OCI-LY3 (cell line): ENCODE data around the gene LRP1B.

ENCODE experiments used
- H2AFZ ChIP-seq: fragments of 200-600, 300-600 bp; shearing (Covaris generic); 2 replicates; pipeline ENCODE4 v1.6.0; 2014; ENCODE audit warnings: antibody characterized with exemption, low read depth, low read length
- H3K27ac ChIP-seq: fragments of 200-600, 300-600 bp; sonication (generic); 2 replicates; pipeline ENCODE4 v1.5.1; 2014; ENCODE audit warnings: mild to moderate bottlenecking, low read length, moderate library complexity, mixed read lengths
- H3K27me3 ChIP-seq: fragments of 200-600, 300-600 bp; sonication (generic); 2 replicates; pipeline ENCODE4 v1.6.1; 2014; ENCODE audit warnings: low read depth, low read length, mixed read lengths
- H3K36me3 ChIP-seq: fragments of 200-600, 300-600 bp; sonication (generic); replicated peaks from 2 replicates; pipeline ENCODE3; 2014; ENCODE audit warnings: low read depth, low read length, mixed read lengths
- H3K4me1 ChIP-seq: fragments of 300-600, 200-600 bp; sonication (generic); 2 replicates; pipeline ENCODE4 v1.6.1; 2014; ENCODE audit warnings: low read length, mixed read lengths
- H3K4me2 ChIP-seq: fragments of 200-600, 300-600 bp; sonication (generic); 2 replicates; pipeline ENCODE4 v1.6.1; 2014; ENCODE audit warnings: low read length, mixed read lengths
- H3K4me3 ChIP-seq: fragments of 300-600, 200-600 bp; sonication (generic); 2 replicates; pipeline ENCODE4 v1.5.1; 2014; ENCODE audit warnings: antibody characterized with exemption, mild to moderate bottlenecking, low read length, moderate library complexity
- H3K79me2 ChIP-seq: fragments of 300-600, 200-600 bp; shearing (Covaris generic); 2 replicates; pipeline ENCODE4 v1.6.1; 2014; ENCODE audit warnings: mild to moderate bottlenecking, low read length, mixed read lengths
- H3K9ac ChIP-seq: fragments of 300-600, 200-600 bp; shearing (Covaris generic); 2 replicates; pipeline ENCODE4 v1.6.0; 2014; ENCODE audit warnings: mild to moderate bottlenecking, low read length, moderate library complexity
- H3K9me3 ChIP-seq: fragments of 200-600, 300-600 bp; shearing (Covaris generic); 2 replicates; pipeline ENCODE4 v1.6.1; 2014; ENCODE audit warnings: low read length, mixed read lengths; ENCODE audit not compliant: insufficient read depth
- H4K20me1 ChIP-seq: fragments of 200-600, 300-600 bp; sonication (generic); 2 replicates; pipeline ENCODE4 v1.6.1; 2016; ENCODE audit warnings: low read length, mixed read lengths; ENCODE audit not compliant: insufficient read depth
- EZH2phosphoT487 ChIP-seq: fragments of 200-600 bp; shearing (Covaris generic); IDR thresholded peaks from 2 replicates; pipeline ENCODE4 v1.6.1; 2018; ENCODE audit warnings: antibody characterized with exemption, mixed run types, low read depth
- TF ChIP-seq, protein P1 (sequence below): fragments of 200-600, 300-600 bp; sonication (generic); IDR thresholded peaks from 2 replicates; pipeline ENCODE4 v1.5.1; 2014; ENCODE audit warnings: antibody characterized with exemption, low read length, low read depth

Gene LRP1B

DNA sequence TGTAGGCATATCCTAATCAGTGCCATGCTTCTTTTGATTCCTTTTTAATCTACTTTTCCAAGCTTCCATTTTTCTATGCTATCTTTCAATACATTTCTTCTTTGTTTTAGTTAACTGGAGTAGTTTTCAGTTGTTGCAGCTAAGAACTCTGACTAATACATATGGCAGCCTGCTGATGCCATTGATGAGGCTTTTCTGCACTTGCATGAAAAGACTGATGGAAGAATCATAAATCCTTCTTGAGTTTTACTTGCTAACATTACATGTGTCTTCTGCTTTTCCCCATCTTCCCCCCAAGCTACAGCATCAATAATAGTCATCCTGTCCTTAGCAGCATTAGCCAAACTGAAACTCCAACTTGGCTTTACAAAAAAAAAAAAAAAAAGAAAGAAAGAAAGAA lies 203.3 kb downstream of the LRP1B start:
- Histone ChIP-seq H3K36me3 (no peaks in the 10 kb centered on the region), H3K4me3 (no peak overlapping the region), H2AFZ (no peak overlapping the region), H3K9ac (no peak overlapping the region), H3K27ac (no peak overlapping the region), H3K4me1 (no peaks in the 10 kb centered on the region), H3K9me3 (no peaks in the 10 kb centered on the region), H3K27me3 (no peaks in the 10 kb centered on the region), H3K79me2 (no peaks in the 10 kb centered on the region), H3K4me2 (no peak overlapping the region), H4K20me1 (no peaks in the 10 kb centered on the region)
- TF ChIP-seq, protein P1, sequence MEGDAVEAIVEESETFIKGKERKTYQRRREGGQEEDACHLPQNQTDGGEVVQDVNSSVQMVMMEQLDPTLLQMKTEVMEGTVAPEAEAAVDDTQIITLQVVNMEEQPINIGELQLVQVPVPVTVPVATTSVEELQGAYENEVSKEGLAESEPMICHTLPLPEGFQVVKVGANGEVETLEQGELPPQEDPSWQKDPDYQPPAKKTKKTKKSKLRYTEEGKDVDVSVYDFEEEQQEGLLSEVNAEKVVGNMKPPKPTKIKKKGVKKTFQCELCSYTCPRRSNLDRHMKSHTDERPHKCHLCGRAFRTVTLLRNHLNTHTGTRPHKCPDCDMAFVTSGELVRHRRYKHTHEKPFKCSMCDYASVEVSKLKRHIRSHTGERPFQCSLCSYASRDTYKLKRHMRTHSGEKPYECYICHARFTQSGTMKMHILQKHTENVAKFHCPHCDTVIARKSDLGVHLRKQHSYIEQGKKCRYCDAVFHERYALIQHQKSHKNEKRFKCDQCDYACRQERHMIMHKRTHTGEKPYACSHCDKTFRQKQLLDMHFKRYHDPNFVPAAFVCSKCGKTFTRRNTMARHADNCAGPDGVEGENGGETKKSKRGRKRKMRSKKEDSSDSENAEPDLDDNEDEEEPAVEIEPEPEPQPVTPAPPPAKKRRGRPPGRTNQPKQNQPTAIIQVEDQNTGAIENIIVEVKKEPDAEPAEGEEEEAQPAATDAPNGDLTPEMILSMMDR: no peak
- no peak for TF ChIP-seq EZH2phosphoT487

GRCh38 chr2:141925511-141925910 lies 205.3 kb downstream of the LRP1B start:
- Histone ChIP-seq H3K4me1 (no peaks in the 10 kb centered on the region), H3K27me3 (no peaks in the 10 kb centered on the region), H2AFZ (no peak overlapping the region), H3K4me2 (no peak overlapping the region), H3K4me3 (no peak overlapping the region), H3K79me2 (no peaks in the 10 kb centered on the region), H3K27ac (no peak overlapping the region), H3K9ac (no peak overlapping the region), H3K9me3 (no peaks in the 10 kb centered on the region), H3K36me3 (no peaks in the 10 kb centered on the region), H4K20me1 (no peaks in the 10 kb centered on the region)
- TF ChIP-seq, protein P1: no peak
- no peak for TF ChIP-seq EZH2phosphoT487

GRCh38 chr2:141923657-141924056 lies 207.2 kb downstream of the LRP1B start:
- Histone ChIP-seq H3K36me3 (no peaks in the 10 kb centered on the region), H3K4me2 (no peak overlapping the region), H3K27me3 (no peaks in the 10 kb centered on the region), H3K9ac (no peak overlapping the region), H3K9me3 (no peaks in the 10 kb centered on the region), H3K4me1 (no peaks in the 10 kb centered on the region), H3K79me2 (no peaks in the 10 kb centered on the region), H2AFZ (no peak overlapping the region), H3K27ac (no peak overlapping the region), H4K20me1 (no peaks in the 10 kb centered on the region), H3K4me3 (no peak overlapping the region)
- TF ChIP-seq, protein P1: no peak
- TF ChIP-seq EZH2phosphoT487: no peak

DNA sequence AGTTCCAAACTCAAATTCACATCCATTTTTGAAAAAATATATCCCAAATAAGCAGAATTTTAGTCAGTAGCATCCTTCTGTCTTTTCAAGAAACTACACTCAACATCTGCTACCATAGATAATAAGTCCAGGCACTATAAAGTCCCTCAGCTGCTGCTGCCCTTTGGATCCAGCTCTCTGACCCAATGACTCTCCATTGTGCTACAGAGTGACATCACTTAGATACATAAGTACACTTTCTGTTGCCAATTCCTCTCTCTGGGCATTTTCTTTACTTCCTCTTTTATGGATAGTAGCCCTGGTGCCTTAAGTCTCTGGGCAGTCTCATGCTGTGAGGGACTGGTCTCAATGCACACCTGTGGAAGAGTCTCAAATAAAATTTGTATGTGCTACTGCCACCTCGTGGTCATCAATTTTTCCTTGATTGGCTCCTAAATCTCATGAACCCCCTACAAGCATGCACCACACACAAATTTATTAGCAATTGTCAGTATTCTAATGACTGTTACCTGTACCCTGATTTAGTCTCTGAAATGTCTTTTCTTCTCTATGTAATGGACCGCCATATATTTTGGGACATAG lies 219.2 kb downstream of the LRP1B start:
- H3K4me3 ChIP-seq: no peak overlapping the region
- no peaks in the 10 kb centered on the region for H3K4me1 ChIP-seq
- no peak overlapping the region for H3K27ac ChIP-seq
- no peak overlapping the region for H3K4me2 ChIP-seq
- no peak for TF ChIP-seq EZH2phosphoT487
- TF ChIP-seq, protein P1: peak; percentile 65
- H3K9me3 ChIP-seq: no peaks in the 10 kb centered on the region
- H2AFZ ChIP-seq: no peak overlapping the region
- H3K36me3 ChIP-seq: no peaks in the 10 kb centered on the region
- no peak overlapping the region for H3K9ac ChIP-seq
- no peaks in the 10 kb centered on the region for H3K79me2 ChIP-seq
- no peaks in the 10 kb centered on the region for H3K27me3 ChIP-seq
- no peaks in the 10 kb centered on the region for H4K20me1 ChIP-seq
